Central memory CD8-positive, alpha-beta T cell (primary cell): ENCODE measurements around the gene ADAMTS6.
"Not testable (repeated sequence)": the region's sequence is repeated elsewhere in the genome, so short reads cannot be mapped to it uniquely, and the experiment has no call there.

Experiments
- ATAC-seq: fragments of 150-1000 bp; cut with Tn5 transposase; replicated peaks from 2 replicates; pipeline ENCODE4 v1.10.0; 2022; ENCODE audit warnings: mild to moderate bottlenecking, moderate FRiP score, moderate number of reproducible peaks; ENCODE audit not compliant: poor library complexity, severe bottlenecking; ENCODE audit errors: extremely low read depth
- DNase-seq, 2 donors: peaks; one replicate each; pipeline ENCODE4 v3.0.0; 2021; ENCODE audit warnings: low spot score in 2 of 2
- H3K27ac Mint-ChIP-seq: one replicate; pipeline ENCODE4 v1.8.0; 2022; ENCODE audit warnings: low read depth, mild to moderate bottlenecking, moderate library complexity, mixed read lengths
- H3K27me3 Mint-ChIP-seq: one replicate; pipeline ENCODE4 v1.8.0; 2022; ENCODE audit warnings: mixed read lengths
- H3K36me3 Mint-ChIP-seq: one replicate; pipeline ENCODE4 v1.8.0; 2022; ENCODE audit warnings: mild to moderate bottlenecking, moderate library complexity, mixed read lengths; ENCODE audit not compliant: insufficient read depth
- H3K4me1 Mint-ChIP-seq: one replicate; pipeline ENCODE4 v1.8.0; 2022; ENCODE audit warnings: mixed read lengths
- H3K4me3 Mint-ChIP-seq: one replicate; pipeline ENCODE4 v1.8.0; 2022; ENCODE audit warnings: mild to moderate bottlenecking, moderate library complexity, mixed read lengths
- H3K9me3 Mint-ChIP-seq: one replicate; pipeline ENCODE4 v1.8.0; 2022; ENCODE audit warnings: mixed read lengths

ADAMTS6 gene

GRCh38 chr5:65391591-65391990, 90.1 kb downstream of the ADAMTS6 start:
- no peak for ATAC-seq
- no peak overlapping the region for H3K27ac Mint-ChIP-seq

GRCh38 chr5:65390208-65390607, 91.5 kb downstream of the ADAMTS6 start:
- ATAC-seq = no peak
- Mint-ChIP-seq H3K27me3 (no peaks in the 10 kb centered on the region), H3K4me1 (no peaks in the 10 kb centered on the region), H3K27ac (no peak overlapping the region), H3K36me3 (no peaks in the 10 kb centered on the region), H3K9me3 (no peaks in the 10 kb centered on the region), H3K4me3 (no peak overlapping the region)
- DNase-seq = no peak

More at GRCh38 chr5:65391591-65391990, 90.1 kb downstream of the ADAMTS6 start:
- no peaks in the 10 kb centered on the region for H3K4me1 Mint-ChIP-seq
- H3K36me3 Mint-ChIP-seq = no peaks in the 10 kb centered on the region
- H3K4me3 Mint-ChIP-seq = no peak overlapping the region
- H3K27me3 Mint-ChIP-seq = no peaks in the 10 kb centered on the region
- no peak for DNase-seq
- H3K9me3 Mint-ChIP-seq = no peaks in the 10 kb centered on the region

DNA sequence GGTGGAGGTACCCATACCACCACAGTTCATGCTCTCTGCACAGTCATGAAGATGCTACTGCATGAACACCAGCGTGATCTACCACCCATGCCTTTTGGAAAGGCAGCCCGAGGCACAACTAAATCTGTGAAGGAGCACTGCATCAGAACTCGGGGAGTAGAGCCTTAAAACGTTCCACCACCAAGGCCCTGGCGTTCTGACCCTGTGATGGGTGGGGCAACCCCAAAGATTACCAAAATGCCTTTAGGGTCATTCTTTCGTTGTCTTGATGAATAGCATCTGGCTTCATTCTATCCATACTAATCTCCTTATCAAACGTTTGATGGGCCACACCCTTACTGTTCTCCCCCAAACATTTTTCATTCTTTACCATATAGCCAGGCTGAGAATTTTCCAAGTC, 97.9 kb downstream of the ADAMTS6 start:
- H3K27ac Mint-ChIP-seq = no peak overlapping the region
- H3K4me1 Mint-ChIP-seq = no peaks in the 10 kb centered on the region
- no peaks in the 10 kb centered on the region for H3K36me3 Mint-ChIP-seq
- DNase-seq (no peak), ATAC-seq (no peak)
- no peak overlapping the region for H3K4me3 Mint-ChIP-seq
- no peaks in the 10 kb centered on the region for H3K9me3 Mint-ChIP-seq
- no peaks in the 10 kb centered on the region for H3K27me3 Mint-ChIP-seq

DNA sequence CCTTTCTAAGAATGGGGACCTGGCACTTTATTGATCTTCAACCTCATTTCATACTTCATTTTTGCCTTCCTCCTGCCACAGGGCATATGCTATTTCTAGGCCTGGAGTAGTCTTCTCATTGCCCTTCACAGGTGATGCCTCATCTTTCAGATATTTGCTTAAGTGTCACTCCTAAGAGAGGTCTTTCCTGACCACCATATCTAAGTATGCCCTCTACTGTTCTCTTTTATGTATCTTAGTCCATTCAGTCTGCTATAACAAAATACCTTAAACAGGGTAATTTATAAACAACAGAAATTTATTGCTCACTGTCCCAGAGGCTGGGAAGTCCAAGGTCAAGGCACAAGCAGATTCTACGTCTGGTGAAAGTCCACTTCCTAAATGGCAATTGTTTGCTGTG, 99.1 kb downstream of the ADAMTS6 start:
- no peaks in the 10 kb centered on the region for H3K4me1 Mint-ChIP-seq

GRCh38 chr5:65370505-65370904, 111.2 kb downstream of the ADAMTS6 start:
- not testable (repeated sequence) for H3K9me3 Mint-ChIP-seq, H3K4me1 Mint-ChIP-seq

More for the DNA sequence above, 99.1 kb downstream of the ADAMTS6 start:
- H3K4me3 Mint-ChIP-seq = no peak overlapping the region
- no peaks in the 10 kb centered on the region for H3K36me3 Mint-ChIP-seq
- no peaks in the 10 kb centered on the region for H3K27me3 Mint-ChIP-seq
- DNase-seq (no peak), ATAC-seq (no peak)
- H3K27ac Mint-ChIP-seq = no peak overlapping the region
- H3K9me3 Mint-ChIP-seq = no peaks in the 10 kb centered on the region

DNA sequence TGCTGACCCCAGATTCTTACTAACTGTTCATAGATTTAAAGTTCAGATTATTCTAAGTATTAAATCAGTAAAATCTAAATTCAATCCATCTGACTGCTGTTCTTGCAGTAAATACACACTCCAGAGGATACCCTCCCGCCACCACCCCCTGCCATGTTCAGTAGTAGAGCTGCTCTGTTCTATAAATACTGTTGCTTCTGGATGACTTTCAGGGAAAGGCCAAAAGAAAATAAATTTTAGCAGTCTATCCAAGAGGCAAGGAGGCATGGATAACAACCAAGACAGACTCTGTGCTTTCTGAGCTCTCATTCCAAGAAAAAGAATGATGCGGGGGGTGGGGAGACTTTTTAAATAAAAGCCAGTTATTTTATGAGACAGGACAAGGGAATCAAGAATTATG, 115.1 kb downstream of the ADAMTS6 start:
- ATAC-seq (no peak), DNase-seq (no peak)
- Mint-ChIP-seq H3K36me3 (peaks cover 3% of the 10 kb centered on the region), H3K4me1 (no peaks in the 10 kb centered on the region), H3K9me3 (no peaks in the 10 kb centered on the region), H3K27ac (no peak overlapping the region), H3K4me3 (no peak overlapping the region), H3K27me3 (no peaks in the 10 kb centered on the region)

More at GRCh38 chr5:65370505-65370904, 111.2 kb downstream of the ADAMTS6 start:
- H3K36me3 Mint-ChIP-seq, H3K4me3 Mint-ChIP-seq, H3K27ac Mint-ChIP-seq, H3K27me3 Mint-ChIP-seq, ATAC-seq, DNase-seq: not testable (repeated sequence)

GRCh38 chr5:65364907-65365306, 116.8 kb downstream of the ADAMTS6 start:
- DNase-seq = no peak
- no peak for ATAC-seq
- Mint-ChIP-seq H3K27ac (no peak overlapping the region), H3K9me3 (no peaks in the 10 kb centered on the region), H3K27me3 (no peaks in the 10 kb centered on the region), H3K4me3 (no peak overlapping the region), H3K4me1 (no peaks in the 10 kb centered on the region), H3K36me3 (no peaks in the 10 kb centered on the region)

GRCh38 chr5:65363499-65363898, 118.2 kb downstream of the ADAMTS6 start:
- Mint-ChIP-seq H3K27ac (no peak overlapping the region), H3K27me3 (no peaks in the 10 kb centered on the region), H3K4me1 (no peaks in the 10 kb centered on the region), H3K9me3 (no peaks in the 10 kb centered on the region), H3K36me3 (no peaks in the 10 kb centered on the region), H3K4me3 (no peak overlapping the region)
- ATAC-seq (no peak), DNase-seq (no peak)

- no peaks in the 10 kb centered on the region for H3K36me3 Mint-ChIP-seq
- no peak overlapping the region for H3K27ac Mint-ChIP-seq
These were observed 121.7 kb downstream of the ADAMTS6 start for GRCh38 chr5:65359981-65360380.

DNA sequence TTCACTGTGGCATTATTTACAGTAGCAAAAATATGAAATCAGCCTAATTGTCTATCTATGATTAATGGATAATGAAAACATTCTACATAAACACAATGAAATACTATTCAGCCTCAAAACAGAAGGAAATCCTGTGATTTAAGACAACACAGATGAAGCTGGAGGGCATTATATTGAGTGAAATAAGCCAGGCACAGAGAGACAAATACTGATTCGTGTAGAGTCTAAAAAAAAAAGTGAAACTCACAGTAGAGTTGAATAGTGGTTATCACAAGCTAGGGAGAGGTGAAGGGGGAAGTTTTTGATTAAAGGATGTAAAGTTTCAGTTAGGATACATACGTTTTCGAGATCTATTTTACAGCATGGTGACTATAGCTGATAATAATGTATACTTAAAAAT, 122.2 kb downstream of the ADAMTS6 start:
- H3K27ac Mint-ChIP-seq = no peak overlapping the region
- no peak for ATAC-seq
- no peaks in the 10 kb centered on the region for H3K36me3 Mint-ChIP-seq

More at GRCh38 chr5:65359981-65360380, 121.7 kb downstream of the ADAMTS6 start:
- Mint-ChIP-seq H3K4me3 (no peak overlapping the region), H3K27me3 (peaks cover 18% of the 10 kb centered on the region), H3K9me3 (no peaks in the 10 kb centered on the region), H3K4me1 (no peaks in the 10 kb centered on the region)
- no peak for DNase-seq
- ATAC-seq = no peak

DNA sequence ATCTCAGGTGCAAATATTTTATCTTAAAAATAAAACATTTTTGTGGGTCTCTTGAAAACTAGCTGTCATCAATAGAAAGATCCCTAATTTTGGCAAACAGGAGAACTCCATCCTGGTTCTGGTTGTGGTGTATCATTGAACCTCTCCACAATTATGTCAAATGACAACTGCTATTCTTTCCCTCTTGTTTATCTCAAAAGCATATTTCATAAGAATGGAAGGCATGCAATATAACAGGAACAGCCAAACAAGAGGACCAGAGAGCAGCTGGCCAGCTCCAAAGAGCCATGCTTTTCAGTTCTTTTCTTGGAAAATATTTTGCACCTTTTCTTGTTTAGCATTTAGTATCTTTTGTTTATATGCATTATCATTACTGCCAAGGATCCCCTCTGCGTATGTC, 125.4 kb downstream of the ADAMTS6 start:
- Mint-ChIP-seq H3K27me3 (peaks cover 18% of the 10 kb centered on the region), H3K4me3 (no peak overlapping the region), H3K27ac (no peak overlapping the region), H3K36me3 (no peaks in the 10 kb centered on the region), H3K9me3 (no peaks in the 10 kb centered on the region), H3K4me1 (no peaks in the 10 kb centered on the region)
- ATAC-seq (no peak), DNase-seq (no peak)

More for the DNA sequence above, 122.2 kb downstream of the ADAMTS6 start:
- peaks cover 18% of the 10 kb centered on the region for H3K27me3 Mint-ChIP-seq
- no peak overlapping the region for H3K4me3 Mint-ChIP-seq
- DNase-seq = no peak
- H3K4me1 Mint-ChIP-seq = no peaks in the 10 kb centered on the region
- H3K9me3 Mint-ChIP-seq = no peaks in the 10 kb centered on the region

GRCh38 chr5:65355301-65355700, 126.4 kb downstream of the ADAMTS6 start:
- H3K27ac Mint-ChIP-seq = no peak overlapping the region
- H3K4me3 Mint-ChIP-seq = no peak overlapping the region
- H3K4me1 Mint-ChIP-seq = no peaks in the 10 kb centered on the region
- H3K9me3 Mint-ChIP-seq = no peaks in the 10 kb centered on the region
- no peak for DNase-seq
- peaks cover 18% of the 10 kb centered on the region for H3K27me3 Mint-ChIP-seq
- no peak for ATAC-seq
- H3K36me3 Mint-ChIP-seq = no peaks in the 10 kb centered on the region

GRCh38 chr5:65341835-65342234, 139.9 kb downstream of the ADAMTS6 start:
- H3K36me3 Mint-ChIP-seq = peaks cover 2% of the 10 kb centered on the region
- ATAC-seq = no peak
- H3K27me3 Mint-ChIP-seq = no peaks in the 10 kb centered on the region
- no peak overlapping the region for H3K4me3 Mint-ChIP-seq
- H3K9me3 Mint-ChIP-seq = peaks cover 31% of the 10 kb centered on the region
- H3K27ac Mint-ChIP-seq = no peak overlapping the region
- no peaks in the 10 kb centered on the region for H3K4me1 Mint-ChIP-seq
- no peak for DNase-seq
